ENCODE results near the gene CSAG2. TPM values are rescaled to one million over a fixed set of nuclear protein-coding genes. Genes with fewer than 3 reads are reported as not detected.

The CSAG2 gene
- total and polyA plus RNA-seq, 2 of the 13 experiments (the other 11 are each of a cell fraction or from before 2014, with no cell fraction given) = not detected

Other genes starting within 250 kb of the CSAG2 start
- not detected in 2 replicates for gene GABRQ, start 71.4 kb downstream of the CSAG2 start, total RNA-seq (2016; rRNA removed; fragmentation: Illumina TruSeq; extraction: Trizol)
- not detected in 2 replicates for gene GABRQ, start 71.4 kb downstream of the CSAG2 start, polyA plus RNA-seq (2011; rRNA removed)
- gene MAGEA3, start 10.5 kb downstream of the CSAG2 start, total RNA-seq (2016; rRNA removed; fragmentation: Illumina TruSeq; extraction: Trizol) = not detected in 2 replicates
- not detected in 2 replicates for gene MAGEA3, start 10.5 kb downstream of the CSAG2 start, polyA plus RNA-seq (2011; rRNA removed)
- 0.09 TPM in 1 of 2 replicates, not detected in the other for gene MAGEA2B, start 5.4 kb upstream of the CSAG2 start, total RNA-seq (2016; rRNA removed; fragmentation: Illumina TruSeq; extraction: Trizol)
- gene MAGEA2B, start 5.4 kb upstream of the CSAG2 start, polyA plus RNA-seq (2011; rRNA removed) = not detected in 2 replicates
- gene CSAG1, start 24.4 kb upstream of the CSAG2 start, total RNA-seq (2016; rRNA removed; fragmentation: Illumina TruSeq; extraction: Trizol) = not detected in 2 replicates
- gene CSAG1, start 24.4 kb upstream of the CSAG2 start, polyA plus RNA-seq (2011; rRNA removed) = not detected in 2 replicates
- gene MAGEA12, start 24.5 kb upstream of the CSAG2 start, total RNA-seq (2016; rRNA removed; fragmentation: Illumina TruSeq; extraction: Trizol) = not detected in 2 replicates
- not detected in 2 replicates for gene MAGEA12, start 24.5 kb upstream of the CSAG2 start, polyA plus RNA-seq (2011; rRNA removed)
- 0.15 and 0.35 TPM in 2 replicates for gene MAGEA2, start 44.6 kb upstream of the CSAG2 start, total RNA-seq (2016; rRNA removed; fragmentation: Illumina TruSeq; extraction: Trizol)
- gene MAGEA2, start 44.6 kb upstream of the CSAG2 start, polyA plus RNA-seq (2011; rRNA removed) = 0.05 and 0.10 TPM in 2 replicates
- not detected in 2 replicates for gene CSAG3, start 49.9 kb upstream of the CSAG2 start, total RNA-seq (2016; rRNA removed; fragmentation: Illumina TruSeq; extraction: Trizol)
- gene CSAG3, start 49.9 kb upstream of the CSAG2 start, polyA plus RNA-seq (2011; rRNA removed) = not detected in 2 replicates
- 0.97 and 1.3 TPM in 2 replicates for gene MAGEA6, start 60.4 kb upstream of the CSAG2 start, total RNA-seq (2016; rRNA removed; fragmentation: Illumina TruSeq; extraction: Trizol)
- 0.18 and 0.30 TPM in 2 replicates for gene MAGEA6, start 60.4 kb upstream of the CSAG2 start, polyA plus RNA-seq (2011; rRNA removed)
- 85.4 and 129 TPM in 2 replicates for gene CETN2, start 121.5 kb upstream of the CSAG2 start, total RNA-seq (2016; rRNA removed; fragmentation: Illumina TruSeq; extraction: Trizol)
- gene CETN2, start 121.5 kb upstream of the CSAG2 start, polyA plus RNA-seq (2011; rRNA removed) = 13.1 and 17.2 TPM in 2 replicates
- 47.6 and 49.3 TPM in 2 replicates for gene NSDHL, start 121.8 kb upstream of the CSAG2 start, total RNA-seq (2016; rRNA removed; fragmentation: Illumina TruSeq; extraction: Trizol)
- gene NSDHL, start 121.8 kb upstream of the CSAG2 start, polyA plus RNA-seq (2011; rRNA removed) = 26.2 and 35.9 TPM in 2 replicates
- gene ZNF185, start 188.8 kb upstream of the CSAG2 start, total RNA-seq (2016; rRNA removed; fragmentation: Illumina TruSeq; extraction: Trizol) = 1.6 and 1.9 TPM in 2 replicates
- gene ZNF185, start 188.8 kb upstream of the CSAG2 start, polyA plus RNA-seq (2011; rRNA removed) = 2.9 and 3.4 TPM in 2 replicates

All from HepG2 (cell line).